Upper lobe of right lung (tissue), 1 donor: ENCODE measurements around the gene PTH2. TPM values are rescaled to one million over a fixed set of nuclear protein-coding genes. Genes with fewer than 3 reads are reported as not detected.
A peak's percentile ranks its signal among the peaks of the same experiment; 100 is the strongest.

ENCODE experiments used
- ATAC-seq: fragments of 200-7000 bp; cut with Tn5 transposase; one replicate; pipeline ENCODE4 v1.9.1; 2020; ENCODE audit warnings: mild to moderate bottlenecking, moderate library complexity
- DNase-seq: peaks from one replicate; pipeline ENCODE4 v3.0.0-alpha.2; 2020
- H3K27ac ChIP-seq: fragments of 200-600 bp; one replicate; pipeline ENCODE4 v1.8.0; 2022
- H3K27me3 ChIP-seq: fragments of 200-600 bp; one replicate; pipeline ENCODE4 v1.8.0; 2022; ENCODE audit warnings: mild to moderate bottlenecking
- H3K36me3 ChIP-seq: fragments of 200-600 bp; one replicate; pipeline ENCODE4 v1.8.0; 2022
- H3K4me1 ChIP-seq: fragments of 200-600 bp; one replicate; pipeline ENCODE4 v1.8.0; 2022
- H3K4me3 ChIP-seq: fragments of 200-600 bp; one replicate; pipeline ENCODE4 v1.8.0; 2022; ENCODE audit warnings: mild to moderate bottlenecking
- H3K9me3 ChIP-seq: fragments of 200-600 bp; one replicate; pipeline ENCODE4 v1.8.0; 2022
- intact Hi-C: fragments of 100-400 bp; cut with DNase I; formaldehyde crosslinking; loops from one replicate; pipeline ENCODE4 v1.11.0; 2022
- total RNA-seq: library from RNA; stranded (reverse); fragmentation: NEBNext Ultra II Directional; extraction: Animal tissue kit (Norgen Biotek cat#: 25700); gene quantifications from one replicate; pipeline ENCODE4 v1.2.1, GENCODE V29; 2021
- TF ChIP-seq, protein P1 (sequence below): fragments of 200-600 bp; IDR thresholded peaks from one replicate; pipeline ENCODE4 v1.8.0; 2022; ENCODE audit warnings: antibody characterized with exemption
- donor health status: DM: no; HTN: yes; CAD: no; lungs with severe emphysema.

PTH2 gene
- total RNA-seq, 1 donor from 2014 or later = not detected

DNA sequence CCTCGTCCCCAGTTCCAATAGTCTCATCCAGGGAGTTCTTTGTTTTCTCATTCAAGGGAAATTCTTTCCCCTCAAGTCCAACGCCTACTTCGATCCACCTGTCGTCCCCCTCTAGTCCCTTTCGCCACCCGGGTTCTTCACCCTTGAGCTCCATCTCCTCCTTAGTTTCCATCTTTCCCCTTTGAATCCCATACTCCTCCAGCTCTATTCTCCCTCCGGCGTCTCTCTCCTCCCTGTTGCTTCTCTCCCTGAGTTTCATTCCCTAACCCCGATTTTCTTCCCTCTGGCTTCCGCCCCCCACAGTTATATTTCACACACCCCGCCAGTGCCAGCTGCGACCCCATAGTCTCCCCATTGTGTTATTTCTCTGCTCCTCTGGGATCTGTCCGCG is 18.7 kb upstream of the PTH2 start:
- no peak overlapping the region for H3K27ac ChIP-seq
- TF ChIP-seq, protein P1, sequence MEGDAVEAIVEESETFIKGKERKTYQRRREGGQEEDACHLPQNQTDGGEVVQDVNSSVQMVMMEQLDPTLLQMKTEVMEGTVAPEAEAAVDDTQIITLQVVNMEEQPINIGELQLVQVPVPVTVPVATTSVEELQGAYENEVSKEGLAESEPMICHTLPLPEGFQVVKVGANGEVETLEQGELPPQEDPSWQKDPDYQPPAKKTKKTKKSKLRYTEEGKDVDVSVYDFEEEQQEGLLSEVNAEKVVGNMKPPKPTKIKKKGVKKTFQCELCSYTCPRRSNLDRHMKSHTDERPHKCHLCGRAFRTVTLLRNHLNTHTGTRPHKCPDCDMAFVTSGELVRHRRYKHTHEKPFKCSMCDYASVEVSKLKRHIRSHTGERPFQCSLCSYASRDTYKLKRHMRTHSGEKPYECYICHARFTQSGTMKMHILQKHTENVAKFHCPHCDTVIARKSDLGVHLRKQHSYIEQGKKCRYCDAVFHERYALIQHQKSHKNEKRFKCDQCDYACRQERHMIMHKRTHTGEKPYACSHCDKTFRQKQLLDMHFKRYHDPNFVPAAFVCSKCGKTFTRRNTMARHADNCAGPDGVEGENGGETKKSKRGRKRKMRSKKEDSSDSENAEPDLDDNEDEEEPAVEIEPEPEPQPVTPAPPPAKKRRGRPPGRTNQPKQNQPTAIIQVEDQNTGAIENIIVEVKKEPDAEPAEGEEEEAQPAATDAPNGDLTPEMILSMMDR = no peak
- ATAC-seq (no peak), DNase-seq (no peak)
- peaks cover 45% of the 10 kb centered on the region for H3K27me3 ChIP-seq
- peaks cover 4% of the 10 kb centered on the region for H3K4me1 ChIP-seq
- intact Hi-C loops = loop anchor here (5.0 to 10.0 kb wide), 2 partner anchors 50 to 217 kb away; no protein-coding TSS in a partner anchor
- H3K36me3 ChIP-seq = peaks cover 6% of the 10 kb centered on the region
- no peaks in the 10 kb centered on the region for H3K9me3 ChIP-seq
- H3K4me3 ChIP-seq = peak overlapping the region; percentile 8

DNA sequence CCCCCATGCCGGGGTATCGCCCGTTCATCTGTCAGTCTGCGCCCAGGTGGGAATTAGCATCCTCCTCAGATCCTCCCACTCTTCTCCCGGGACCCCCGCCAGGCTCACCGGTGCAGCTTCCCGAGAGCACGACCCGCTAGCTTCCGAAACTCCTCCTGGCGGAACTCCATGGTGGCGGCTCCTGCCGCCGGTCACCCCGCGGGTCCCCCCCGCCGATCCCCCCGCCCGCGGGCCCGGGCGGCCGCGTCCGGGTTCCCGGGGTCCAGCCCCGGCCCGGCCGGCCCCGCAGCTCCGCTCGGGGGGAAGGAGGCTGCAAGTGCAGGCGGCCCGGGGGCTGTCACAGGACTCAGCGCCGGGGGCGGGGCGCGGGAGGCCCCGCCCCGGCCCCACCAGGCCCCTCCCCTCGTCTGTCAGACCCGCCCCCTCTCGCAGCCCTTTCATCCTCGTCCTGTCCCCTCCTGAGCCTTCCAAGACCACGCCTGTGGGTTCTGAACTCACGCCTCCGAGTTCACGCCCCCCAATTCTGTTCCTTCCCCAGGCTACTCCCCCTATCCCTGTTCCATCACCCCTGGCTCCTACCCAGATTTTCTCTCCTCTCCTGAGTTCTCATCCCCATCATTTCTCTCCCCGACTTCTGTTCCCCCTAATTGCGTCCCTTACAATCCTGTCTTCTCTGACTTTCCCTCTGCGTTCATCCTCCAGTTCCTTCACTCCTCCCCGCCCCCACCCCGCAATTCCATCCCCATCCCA is 18.1 kb upstream of the PTH2 start, which contains the start of gene SLC17A7:
SLC17A7 (minus strand) TSS at position 318 of the 750 bp plus-strand sequence; CDS start at position 170, 148 bp downstream.
- no peak for ATAC-seq
- intact Hi-C loops = loop anchor here (5.0 to 10.0 kb wide), 2 partner anchors 49 to 217 kb away; no protein-coding TSS in a partner anchor
- Histone ChIP-seq H3K4me3 (peak within 1 kb of the TSS; percentile 8), H3K27me3 (peaks cover 50% of the 10 kb centered on the region), H3K27ac (no peak within 1 kb of the TSS), H3K9me3 (no peaks in the 10 kb centered on the region), H3K4me1 (peaks cover 4% of the 10 kb centered on the region), H3K36me3 (no peaks in the 10 kb centered on the region)
- TF ChIP-seq, protein P1 = no peak
- no peak for DNase-seq

DNA sequence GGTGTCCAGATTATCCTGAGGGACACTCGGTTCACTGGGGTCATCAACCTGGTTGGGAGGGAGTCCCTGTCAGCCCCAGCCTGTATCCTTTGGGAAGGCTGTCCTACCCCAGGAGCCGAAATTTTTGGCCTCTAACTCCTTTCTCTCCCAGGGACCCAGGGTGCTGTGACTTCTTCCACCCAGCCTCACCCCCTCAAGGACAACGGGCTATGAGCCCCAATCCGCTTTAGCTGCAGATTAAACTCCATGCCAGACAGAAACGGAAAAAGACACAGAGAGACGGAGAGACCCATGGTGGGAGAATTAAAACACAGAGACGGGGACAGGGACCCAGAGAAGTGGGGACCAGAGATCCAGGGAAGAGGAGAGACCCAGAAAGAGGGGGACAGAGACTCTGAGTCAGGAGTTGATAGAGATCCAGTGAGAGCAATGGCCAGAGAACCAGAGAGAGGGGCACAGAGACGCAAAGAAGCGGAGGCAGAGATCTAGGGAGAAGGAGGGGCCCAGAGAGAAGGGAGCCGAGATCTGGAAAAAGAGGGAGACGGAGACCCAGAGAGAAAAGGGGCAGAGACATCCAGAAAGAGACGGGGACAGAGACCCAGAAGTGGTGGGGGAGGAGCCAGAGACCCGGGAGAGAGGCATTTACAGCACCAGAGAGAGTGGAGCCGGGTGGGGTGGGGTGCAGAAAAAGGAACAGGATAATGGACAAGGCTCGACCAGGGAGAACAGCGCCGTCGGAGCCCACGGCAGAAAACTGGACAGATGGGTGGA is 17.4 kb upstream of the PTH2 start:
- ATAC-seq (no peak), DNase-seq (no peak)
- peaks cover 57% of the 10 kb centered on the region for H3K27me3 ChIP-seq
- TF ChIP-seq, protein P1 = no peak
- intact Hi-C loops = loop anchor here (5.0 to 10.0 kb wide), 2 partner anchors 48 to 216 kb away; no protein-coding TSS in a partner anchor
- H3K4me3 ChIP-seq = no peak overlapping the region
- peaks cover 4% of the 10 kb centered on the region for H3K4me1 ChIP-seq
- H3K9me3 ChIP-seq = no peaks in the 10 kb centered on the region
- no peaks in the 10 kb centered on the region for H3K36me3 ChIP-seq
- no peak overlapping the region for H3K27ac ChIP-seq

DNA sequence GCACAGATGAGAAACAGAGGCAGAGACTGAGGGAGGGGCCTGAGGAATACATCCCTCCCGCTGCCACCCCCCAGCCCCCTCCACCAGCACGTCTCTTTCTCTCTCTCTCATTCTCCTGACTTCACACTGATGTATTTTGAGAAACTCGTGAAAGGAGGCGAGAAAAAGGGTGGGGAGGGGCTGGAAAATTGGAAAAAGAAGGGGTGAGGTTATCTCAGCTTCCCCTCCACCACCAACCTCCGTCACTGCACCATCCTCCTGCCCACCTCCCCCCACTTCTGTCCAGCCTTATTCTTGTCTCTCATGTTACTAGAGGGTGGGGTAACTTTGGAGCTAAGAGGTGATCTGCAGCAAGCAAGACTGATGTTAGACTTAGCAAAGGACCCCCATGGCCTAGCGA is 16.6 kb upstream of the PTH2 start:
- Histone ChIP-seq H3K9me3 (no peaks in the 10 kb centered on the region), H3K4me1 (peaks cover 4% of the 10 kb centered on the region), H3K27me3 (peaks cover 65% of the 10 kb centered on the region), H3K36me3 (no peaks in the 10 kb centered on the region), H3K4me3 (no peak overlapping the region), H3K27ac (no peak overlapping the region)
- TF ChIP-seq, protein P1 = no peak
- ATAC-seq (no peak), DNase-seq (no peak)
- intact Hi-C loops = loop anchor here (5.0 to 10.0 kb wide), 2 partner anchors 48 to 215 kb away; no protein-coding TSS in a partner anchor

DNA sequence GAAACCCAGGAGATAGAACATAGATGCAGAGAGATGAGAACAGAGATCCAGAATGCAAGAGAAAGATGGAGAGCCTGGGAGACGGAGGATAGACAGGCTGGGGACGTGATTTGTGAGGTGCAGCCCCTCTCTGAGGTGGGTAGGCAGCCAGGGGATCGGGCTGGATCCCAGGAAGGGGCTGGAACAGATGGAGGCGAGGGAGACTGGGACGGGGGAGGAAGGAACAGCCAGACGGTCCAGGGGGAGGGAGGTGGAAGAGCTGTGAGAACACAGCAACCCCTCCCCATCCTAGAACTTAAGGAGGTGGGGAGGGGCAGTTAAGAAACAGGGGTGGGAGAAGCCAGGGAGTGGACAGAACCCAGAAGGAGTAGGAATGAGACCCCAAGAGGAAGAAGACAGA is 15.0 kb upstream of the PTH2 start:
- intact Hi-C loops = no loop called here
- no peak for DNase-seq
- H3K36me3 ChIP-seq = no peaks in the 10 kb centered on the region
- peaks cover 78% of the 10 kb centered on the region for H3K27me3 ChIP-seq
- TF ChIP-seq, protein P1 = no peak
- H3K27ac ChIP-seq = no peak overlapping the region
- H3K4me1 ChIP-seq = no peaks in the 10 kb centered on the region
- H3K9me3 ChIP-seq = no peaks in the 10 kb centered on the region
- no peak for ATAC-seq
- no peak overlapping the region for H3K4me3 ChIP-seq
